ENCODE data around the gene SMIM12.
A peak's percentile ranks its signal among the peaks of the same experiment; 100 is the strongest.

The SMIM12 gene

GRCh38 chr1:34887593-34887992 lies 28.0 kb upstream of the SMIM12 start:
- peaks cover 12% of the 10 kb centered on the region for H3K9me3 Mint-ChIP-seq
- H3K27me3 Mint-ChIP-seq (ENCODE audit: low read depth), result peaks cover 39% of the 10 kb centered on the region
- H3K4me3 Mint-ChIP-seq, result no peak overlapping the region

GRCh38 chr1:34885405-34886247 lies 26.1 kb upstream of the SMIM12 start:
- H3K36me3 Mint-ChIP-seq (ENCODE audit: low read depth), result no peaks in the 10 kb centered on the region
- peaks cover 45% of the 10 kb centered on the region for H3K27me3 Mint-ChIP-seq (ENCODE audit: low read depth)
- peaks cover 3% of the 10 kb centered on the region for H3K4me1 Mint-ChIP-seq (ENCODE audit: low read depth)
- no peaks in the 10 kb centered on the region for H3K9me3 Mint-ChIP-seq
- H3K4me3 Mint-ChIP-seq, result peak overlapping the region; percentile 69
- no peak overlapping the region for H3K27ac Mint-ChIP-seq
- peak; percentile 53 for DNase-seq (ENCODE audit: low spot score)

More at GRCh38 chr1:34887593-34887992, 28.0 kb upstream of the SMIM12 start:
- DNase-seq (ENCODE audit: low spot score), result no peak
- peaks cover 3% of the 10 kb centered on the region for H3K4me1 Mint-ChIP-seq (ENCODE audit: low read depth)
- no peak overlapping the region for H3K27ac Mint-ChIP-seq
- H3K36me3 Mint-ChIP-seq (ENCODE audit: low read depth), result peaks cover 2% of the 10 kb centered on the region

GRCh38 chr1:34884961-34885360 lies 25.4 kb upstream of the SMIM12 start:
- no peak overlapping the region for H3K27ac Mint-ChIP-seq

GRCh38 chr1:34884536-34884935 lies 25.0 kb upstream of the SMIM12 start:
- Mint-ChIP-seq H3K27ac (no peak overlapping the region), H3K4me3 (peak overlapping the region; percentile 69), H3K36me3 (ENCODE audit: low read depth) (no peaks in the 10 kb centered on the region), H3K4me1 (ENCODE audit: low read depth) (peaks cover 3% of the 10 kb centered on the region), H3K27me3 (ENCODE audit: low read depth) (peaks cover 48% of the 10 kb centered on the region), H3K9me3 (no peaks in the 10 kb centered on the region)
- DNase-seq (ENCODE audit: low spot score), result no peak

More at GRCh38 chr1:34884961-34885360, 25.4 kb upstream of the SMIM12 start:
- H3K27me3 Mint-ChIP-seq (ENCODE audit: low read depth), result peaks cover 49% of the 10 kb centered on the region
- H3K4me3 Mint-ChIP-seq, result peak overlapping the region; percentile 69
- no peak for DNase-seq (ENCODE audit: low spot score)
- peaks cover 3% of the 10 kb centered on the region for H3K4me1 Mint-ChIP-seq (ENCODE audit: low read depth)
- H3K36me3 Mint-ChIP-seq (ENCODE audit: low read depth), result no peaks in the 10 kb centered on the region
- no peaks in the 10 kb centered on the region for H3K9me3 Mint-ChIP-seq

GRCh38 chr1:34879230-34879629 lies 19.7 kb upstream of the SMIM12 start:
- H3K4me3 Mint-ChIP-seq, result no peak overlapping the region
- H3K27ac Mint-ChIP-seq, result no peak overlapping the region
- no peaks in the 10 kb centered on the region for H3K4me1 Mint-ChIP-seq (ENCODE audit: low read depth)
- H3K27me3 Mint-ChIP-seq (ENCODE audit: low read depth), result peaks cover 37% of the 10 kb centered on the region
- H3K36me3 Mint-ChIP-seq (ENCODE audit: low read depth), result no peaks in the 10 kb centered on the region
- no peak for DNase-seq (ENCODE audit: low spot score)
- H3K9me3 Mint-ChIP-seq, result no peaks in the 10 kb centered on the region

- Mint-ChIP-seq H3K27ac (no peak overlapping the region), H3K9me3 (no peaks in the 10 kb centered on the region), H3K36me3 (ENCODE audit: low read depth) (no peaks in the 10 kb centered on the region), H3K4me3 (no peak overlapping the region), H3K4me1 (ENCODE audit: low read depth) (no peaks in the 10 kb centered on the region), H3K27me3 (ENCODE audit: low read depth) (peaks cover 50% of the 10 kb centered on the region)
- no peak for DNase-seq (ENCODE audit: low spot score)
Measured at GRCh38 chr1:34876406-34876805, 16.9 kb upstream of the SMIM12 start.

GRCh38 chr1:34874296-34874952 lies 14.9 kb upstream of the SMIM12 start:
- Mint-ChIP-seq H3K4me3 (no peak overlapping the region), H3K4me1 (ENCODE audit: low read depth) (no peaks in the 10 kb centered on the region), H3K36me3 (ENCODE audit: low read depth) (no peaks in the 10 kb centered on the region), H3K9me3 (no peaks in the 10 kb centered on the region), H3K27me3 (ENCODE audit: low read depth) (peaks cover 43% of the 10 kb centered on the region), H3K27ac (no peak overlapping the region)
- no peak for DNase-seq (ENCODE audit: low spot score)

- H3K9me3 Mint-ChIP-seq, result no peaks in the 10 kb centered on the region
Measured at GRCh38 chr1:34872133-34872503, 12.6 kb upstream of the SMIM12 start.

GRCh38 chr1:34871443-34872132 lies 12.0 kb upstream of the SMIM12 start:
- Mint-ChIP-seq H3K4me3 (no peak overlapping the region), H3K36me3 (ENCODE audit: low read depth) (no peaks in the 10 kb centered on the region), H3K9me3 (no peaks in the 10 kb centered on the region), H3K27ac (no peak overlapping the region), H3K4me1 (ENCODE audit: low read depth) (no peaks in the 10 kb centered on the region), H3K27me3 (ENCODE audit: low read depth) (peaks cover 47% of the 10 kb centered on the region)
- no peak for DNase-seq (ENCODE audit: low spot score)

More at GRCh38 chr1:34872133-34872503, 12.6 kb upstream of the SMIM12 start:
- Mint-ChIP-seq H3K36me3 (ENCODE audit: low read depth) (no peaks in the 10 kb centered on the region), H3K4me1 (ENCODE audit: low read depth) (no peaks in the 10 kb centered on the region), H3K27ac (no peak overlapping the region), H3K27me3 (ENCODE audit: low read depth) (peaks cover 50% of the 10 kb centered on the region), H3K4me3 (no peak overlapping the region)
- DNase-seq (ENCODE audit: low spot score), result no peak

GRCh38 chr1:34870395-34870794 lies 10.8 kb upstream of the SMIM12 start:
- no peaks in the 10 kb centered on the region for H3K36me3 Mint-ChIP-seq (ENCODE audit: low read depth)

GRCh38 chr1:34869760-34870159 lies 10.2 kb upstream of the SMIM12 start:
- DNase-seq (ENCODE audit: low spot score), result no peak
- H3K4me1 Mint-ChIP-seq (ENCODE audit: low read depth), result peaks cover 2% of the 10 kb centered on the region
- H3K4me3 Mint-ChIP-seq, result no peak overlapping the region
- no peaks in the 10 kb centered on the region for H3K36me3 Mint-ChIP-seq (ENCODE audit: low read depth)
- no peak overlapping the region for H3K27ac Mint-ChIP-seq
- peaks cover 40% of the 10 kb centered on the region for H3K27me3 Mint-ChIP-seq (ENCODE audit: low read depth)
- H3K9me3 Mint-ChIP-seq, result no peaks in the 10 kb centered on the region

More at GRCh38 chr1:34870395-34870794, 10.8 kb upstream of the SMIM12 start:
- Mint-ChIP-seq H3K9me3 (no peaks in the 10 kb centered on the region), H3K4me1 (ENCODE audit: low read depth) (no peaks in the 10 kb centered on the region), H3K4me3 (no peak overlapping the region), H3K27ac (no peak overlapping the region), H3K27me3 (ENCODE audit: low read depth) (peaks cover 41% of the 10 kb centered on the region)
- no peak for DNase-seq (ENCODE audit: low spot score)

GRCh38 chr1:34868230-34869049 lies 8.9 kb upstream of the SMIM12 start:
- H3K27ac Mint-ChIP-seq, result no peak overlapping the region

GRCh38 chr1:34867415-34867814 lies 7.9 kb upstream of the SMIM12 start:
- Mint-ChIP-seq H3K36me3 (ENCODE audit: low read depth) (no peaks in the 10 kb centered on the region), H3K9me3 (no peaks in the 10 kb centered on the region), H3K27ac (no peak overlapping the region), H3K4me1 (ENCODE audit: low read depth) (peaks cover 19% of the 10 kb centered on the region), H3K27me3 (ENCODE audit: low read depth) (peaks cover 25% of the 10 kb centered on the region), H3K4me3 (peak overlapping the region; percentile 6)
- no peak for DNase-seq (ENCODE audit: low spot score)

More at GRCh38 chr1:34868230-34869049, 8.9 kb upstream of the SMIM12 start:
- peak overlapping the region; percentile 9 for H3K4me3 Mint-ChIP-seq
- H3K4me1 Mint-ChIP-seq (ENCODE audit: low read depth), result peaks cover 15% of the 10 kb centered on the region
- DNase-seq (ENCODE audit: low spot score), result no peak
- no peaks in the 10 kb centered on the region for H3K36me3 Mint-ChIP-seq (ENCODE audit: low read depth)
- peaks cover 33% of the 10 kb centered on the region for H3K27me3 Mint-ChIP-seq (ENCODE audit: low read depth)
- no peaks in the 10 kb centered on the region for H3K9me3 Mint-ChIP-seq
